ENCODE data around the gene CACUL1.

CACUL1 gene

DNA sequence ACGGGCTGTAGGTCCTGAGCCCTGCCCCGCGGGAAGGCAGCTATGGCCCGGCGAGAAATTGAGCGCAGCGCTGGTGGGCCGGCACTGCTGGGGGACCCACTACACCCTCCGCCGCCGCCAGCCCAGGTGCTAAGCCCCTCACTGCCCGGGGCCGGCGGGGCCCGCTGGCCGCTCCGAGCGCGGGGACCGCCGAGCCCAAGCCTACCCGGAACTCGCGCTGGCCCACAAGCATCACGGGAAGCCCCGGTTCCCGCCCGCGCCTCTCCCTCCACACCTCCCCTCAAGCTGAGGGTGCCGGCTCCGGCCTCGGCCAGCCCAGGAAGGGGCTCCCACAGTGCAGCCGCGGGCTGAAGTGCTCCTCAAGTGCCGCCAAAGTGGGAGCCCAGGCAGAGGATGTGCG, 5.5 kb upstream of the CACUL1 start:
- Histone ChIP-seq H3K4me2 (no peak overlapping the region), H3K27ac (no peak overlapping the region), H3K9me3 (replicated peaks in 1 of 11) (peaks cover 0 to 8% (median 0%) of the 10 kb centered on the region in 11 experiments; a peak in 5 of 22 replicates), H3K4me3 (no peak overlapping the region), H3K9ac (no peak overlapping the region), H3K4me1 (peaks cover 8 to 11% (median 10%) of the 10 kb centered on the region in 10 experiments), H4K20me1 (no peaks in the 10 kb centered on the region), H3K36me3 (no peaks in the 10 kb centered on the region), H3K27me3 (no peaks in the 10 kb centered on the region)
- no peak for TF ChIP-seq Cebpa-rat (IDR thresholded peaks at IDR 0.05)

DNA sequence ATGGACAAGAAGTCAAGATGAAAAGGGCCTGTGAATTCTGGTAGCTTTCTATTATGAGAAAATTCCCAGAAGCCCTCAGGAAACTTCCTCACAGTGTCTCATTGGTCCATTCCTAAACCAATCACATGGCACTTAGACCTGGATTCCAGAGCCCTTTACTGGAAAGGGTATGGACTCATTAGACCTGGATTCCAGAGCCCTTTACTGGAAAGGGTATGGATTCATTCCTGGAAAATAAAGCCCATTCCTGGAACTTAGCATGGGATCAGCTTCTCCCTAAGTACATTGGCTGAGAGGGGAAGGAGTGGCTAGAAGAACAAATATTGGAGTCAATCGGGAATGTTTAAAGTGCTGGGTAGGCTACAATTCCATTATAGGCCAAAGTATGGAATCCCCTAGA, 3.7 kb upstream of the CACUL1 start:
- peaks cover 0 to 8% (median 0%) of the 10 kb centered on the region in 11 experiments; a peak in 5 of 22 replicates for H3K9me3 ChIP-seq (replicated peaks in 1 of 11)
- H3K36me3 ChIP-seq: no peaks in the 10 kb centered on the region
- no peaks in the 10 kb centered on the region for H3K27me3 ChIP-seq
- no peak overlapping the region for H3K4me3 ChIP-seq
- H3K9ac ChIP-seq: no peak overlapping the region
- H3K4me2 ChIP-seq: no peak overlapping the region
- H3K27ac ChIP-seq: no peak overlapping the region
- peaks cover 8 to 16% (median 10%) of the 10 kb centered on the region in 10 experiments for H3K4me1 ChIP-seq
- TF ChIP-seq Cebpa-rat (IDR thresholded peaks at IDR 0.05): no peak
- peaks cover 2 to 12% (median 7%) of the 10 kb centered on the region in 11 experiments; a peak in 19 of 22 replicates for H4K20me1 ChIP-seq

DNA sequence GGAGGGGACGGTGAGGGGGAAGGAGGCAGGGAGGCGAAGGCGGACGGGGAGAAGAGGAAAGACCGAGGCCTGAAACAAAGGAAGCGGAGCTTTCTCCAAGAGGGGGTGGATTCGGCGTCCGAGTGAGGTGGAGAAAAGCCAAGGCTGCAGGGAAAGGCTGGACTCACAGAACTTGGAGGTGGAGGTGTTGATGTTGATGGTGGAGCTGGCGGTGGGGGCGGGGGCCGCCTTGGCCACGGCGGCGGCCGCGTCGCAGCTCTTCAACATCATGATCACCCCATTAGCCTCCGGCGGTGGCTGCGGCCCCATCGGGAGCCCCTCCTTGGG, 578 bp downstream of the CACUL1 start:
- no peak for TF ChIP-seq Cebpa-rat (IDR thresholded peaks at IDR 0.05)
- H3K9me3 ChIP-seq (replicated peaks in 1 of 11): peaks cover 0 to 14% (median 9%) of the 10 kb centered on the region in 11 experiments; a peak in 17 of 22 replicates
- peaks cover 20 to 41% (median 27%) of the 10 kb centered on the region in 10 experiments for H3K4me1 ChIP-seq
- peaks cover 5 to 22% (median 15%) of the 10 kb centered on the region in 11 experiments; a peak in 20 of 22 replicates for H3K36me3 ChIP-seq
- H3K4me3 ChIP-seq: peak overlapping the region; percentile 91 to 100 (median 96)
- peak overlapping the region; percentile 77 to 97 (median 92) for H3K4me2 ChIP-seq
- H3K27ac ChIP-seq: peak overlapping the region; percentile 83 to 96 (median 93)
- H3K27me3 ChIP-seq: no peaks in the 10 kb centered on the region
- H4K20me1 ChIP-seq: peaks cover 26 to 54% (median 48%) of the 10 kb centered on the region in 11 experiments; a peak in 21 of 22 replicates
- H3K9ac ChIP-seq: peak overlapping the region; percentile 90 to 99 (median 95)

DNA sequence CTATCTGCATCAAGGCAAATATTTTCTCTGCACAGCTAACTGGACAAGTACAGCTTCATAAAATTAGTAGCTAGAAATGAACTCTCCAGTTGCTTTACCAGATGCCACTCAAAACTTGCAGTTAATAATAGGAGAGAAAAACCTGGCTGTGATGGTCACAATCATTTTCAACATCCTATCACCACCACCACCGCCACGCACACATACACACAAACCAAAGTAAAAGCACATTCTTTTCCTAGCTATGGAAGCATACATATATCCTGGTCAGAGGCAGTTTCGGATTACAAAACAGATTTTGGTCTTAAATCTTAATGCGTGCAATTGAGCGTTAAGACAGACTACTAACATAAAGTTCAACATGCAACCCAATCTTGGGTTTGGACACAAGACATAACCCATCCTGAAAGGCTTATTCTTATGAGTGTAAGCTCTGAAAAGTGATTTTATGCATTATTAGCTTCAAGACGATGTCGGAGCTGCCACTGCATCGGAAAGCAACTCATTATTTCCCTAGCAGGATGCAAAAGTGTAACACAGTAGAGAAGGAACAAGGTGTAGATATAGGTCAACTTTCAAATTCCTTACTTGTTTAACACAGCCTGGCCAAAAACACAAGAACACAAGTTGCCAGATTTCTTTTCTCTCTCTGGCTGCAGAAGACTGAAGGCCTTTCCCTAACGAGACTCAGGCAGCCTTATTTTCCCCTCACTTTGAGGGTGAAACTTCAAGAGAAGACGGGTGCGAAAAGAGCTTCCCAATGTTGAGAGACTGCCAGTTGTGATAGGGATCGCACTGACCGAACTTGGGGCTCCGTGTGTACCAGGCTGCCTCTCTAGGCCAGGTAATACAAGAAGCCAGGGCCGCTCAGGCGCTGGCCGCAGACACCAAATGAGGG, 1.2 kb downstream of the CACUL1 start:
- peaks cover 5 to 28% (median 21%) of the 10 kb centered on the region in 11 experiments; a peak in 21 of 22 replicates for H3K36me3 ChIP-seq
- no peaks in the 10 kb centered on the region for H3K27me3 ChIP-seq
- peaks cover 20 to 44% (median 27%) of the 10 kb centered on the region in 10 experiments for H3K4me1 ChIP-seq
- H3K4me2 ChIP-seq: peak overlapping the region; percentile 77 to 97 (median 92)
- H3K9me3 ChIP-seq (replicated peaks in 1 of 11): peaks cover 0 to 20% (median 15%) of the 10 kb centered on the region in 11 experiments; a peak in 18 of 22 replicates
- no peak for TF ChIP-seq Cebpa-rat (IDR thresholded peaks at IDR 0.05)
- peaks cover 28 to 60% (median 52%) of the 10 kb centered on the region in 11 experiments; a peak in 21 of 22 replicates for H4K20me1 ChIP-seq
- H3K9ac ChIP-seq: peak overlapping the region; percentile 90 to 99 (median 95)
- H3K4me3 ChIP-seq: peak overlapping the region; percentile 91 to 100 (median 96)
- H3K27ac ChIP-seq: peak overlapping the region; percentile 83 to 96 (median 93)

DNA sequence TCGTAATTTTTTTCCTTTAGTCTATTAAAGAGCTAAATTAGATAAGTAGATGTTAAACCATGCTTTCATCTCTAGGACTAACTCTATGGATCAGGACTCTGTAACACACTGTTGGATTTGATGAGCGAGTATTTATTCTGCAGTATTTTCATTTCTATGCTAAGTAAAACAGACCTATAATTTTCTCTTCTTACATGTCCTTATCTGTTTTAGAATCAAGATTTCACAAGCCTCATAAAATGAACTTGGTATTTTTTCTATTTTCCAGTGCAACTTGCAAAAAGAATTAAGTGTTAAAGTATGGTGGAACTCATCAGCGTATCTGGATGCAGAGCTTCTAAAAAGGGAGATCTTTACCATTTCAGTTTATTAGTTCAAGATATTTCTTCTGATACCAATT, 2.4 kb downstream of the CACUL1 start:
- peaks cover 20 to 44% (median 27%) of the 10 kb centered on the region in 10 experiments for H3K4me1 ChIP-seq
- peaks cover 14 to 40% (median 33%) of the 10 kb centered on the region in 11 experiments for H3K36me3 ChIP-seq
- no peak for TF ChIP-seq Cebpa-rat (IDR thresholded peaks at IDR 0.05)
- no peaks in the 10 kb centered on the region for H3K27me3 ChIP-seq
- H3K27ac ChIP-seq: peak overlapping the region in 1 of 11 experiments; percentile 11; a peak in 1 of 22 replicates
- peak overlapping the region; percentile 77 to 97 (median 92); a peak in 21 of 22 replicates for H3K4me2 ChIP-seq
- H3K9me3 ChIP-seq (replicated peaks in 1 of 11): peaks cover 0 to 32% (median 26%) of the 10 kb centered on the region in 11 experiments; a peak in 18 of 22 replicates
- H3K4me3 ChIP-seq: peak overlapping the region; percentile 91 to 100 (median 96); a peak in 14 of 20 replicates
- peak overlapping the region in 8 of 11 experiments; percentile 90 to 99 (median 96); a peak in 13 of 22 replicates for H3K9ac ChIP-seq
- H4K20me1 ChIP-seq: peaks cover 31 to 72% (median 63%) of the 10 kb centered on the region in 11 experiments; a peak in 21 of 22 replicates

DNA sequence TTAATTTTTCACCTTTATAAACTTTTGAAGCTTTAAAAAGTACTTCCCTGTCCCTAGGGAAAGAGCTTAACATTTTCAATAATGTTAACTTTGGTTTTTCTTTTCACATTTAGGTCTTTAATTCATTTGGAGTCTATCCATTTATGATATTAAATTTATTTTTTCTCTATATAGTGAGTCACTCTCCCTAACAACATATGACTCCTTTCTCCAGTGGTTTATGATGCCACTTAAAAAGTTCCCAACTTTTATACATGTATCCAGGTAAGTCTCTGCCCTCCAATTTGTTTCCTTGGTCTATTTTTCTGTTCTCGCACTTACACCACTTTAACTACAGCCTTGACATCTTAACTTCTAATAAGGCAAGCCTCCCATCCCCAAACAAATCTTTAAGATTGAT, 3.5 kb downstream of the CACUL1 start:
- Histone ChIP-seq H3K27ac (no peak overlapping the region), H4K20me1 (peaks cover 31 to 82% (median 74%) of the 10 kb centered on the region in 11 experiments; a peak in 21 of 22 replicates), H3K36me3 (peaks cover 14 to 47% (median 42%) of the 10 kb centered on the region in 11 experiments), H3K4me2 (peak overlapping the region in 3 of 11 experiments; percentile 88 to 95 (median 91); a peak in 3 of 22 replicates), H3K9ac (no peak overlapping the region), H3K9me3 (replicated peaks in 1 of 11) (peaks cover 0 to 41% (median 35%) of the 10 kb centered on the region in 11 experiments; a peak in 18 of 22 replicates), H3K27me3 (no peaks in the 10 kb centered on the region), H3K4me3 (no peak overlapping the region; a peak in 1 of 20 replicates), H3K4me1 (peaks cover 19 to 46% (median 27%) of the 10 kb centered on the region in 10 experiments)
- TF ChIP-seq Cebpa-rat (IDR thresholded peaks at IDR 0.05): no peak

DNA sequence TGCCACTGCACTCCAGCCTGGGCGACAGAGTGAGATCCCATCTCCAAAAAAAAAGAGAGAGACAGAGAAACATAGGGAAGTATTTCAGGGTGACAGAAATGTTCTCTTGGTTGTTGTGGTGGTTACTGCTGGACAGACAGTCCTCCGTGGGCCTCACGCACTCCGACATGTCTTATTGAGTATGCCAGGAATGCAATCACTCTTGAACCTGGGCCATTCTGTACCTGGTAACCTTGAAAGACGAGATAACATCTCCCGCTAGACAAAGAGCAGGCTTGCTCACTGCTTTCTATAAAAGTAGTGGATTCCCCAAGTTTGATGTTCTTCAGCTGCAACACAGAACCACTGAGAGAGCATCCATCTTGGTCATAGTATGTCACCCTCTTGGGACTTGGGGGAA, 6.7 kb downstream of the CACUL1 start:
- Histone ChIP-seq H3K4me3 (no peak overlapping the region), H3K27ac (no peak overlapping the region), H3K9ac (no peak overlapping the region), H3K36me3 (peaks cover 14 to 64% (median 52%) of the 10 kb centered on the region in 11 experiments), H3K4me1 (peaks cover 8 to 41% (median 12%) of the 10 kb centered on the region in 10 experiments), H4K20me1 (peaks cover 26 to 100% (median 83%) of the 10 kb centered on the region in 11 experiments; a peak in 21 of 22 replicates), H3K9me3 (replicated peaks in 1 of 11) (peaks cover 0 to 62% (median 56%) of the 10 kb centered on the region in 11 experiments; a peak in 18 of 22 replicates), H3K4me2 (no peak overlapping the region; a peak in 1 of 22 replicates), H3K27me3 (no peaks in the 10 kb centered on the region)
- TF ChIP-seq Cebpa-rat (IDR thresholded peaks at IDR 0.05): no peak

DNA sequence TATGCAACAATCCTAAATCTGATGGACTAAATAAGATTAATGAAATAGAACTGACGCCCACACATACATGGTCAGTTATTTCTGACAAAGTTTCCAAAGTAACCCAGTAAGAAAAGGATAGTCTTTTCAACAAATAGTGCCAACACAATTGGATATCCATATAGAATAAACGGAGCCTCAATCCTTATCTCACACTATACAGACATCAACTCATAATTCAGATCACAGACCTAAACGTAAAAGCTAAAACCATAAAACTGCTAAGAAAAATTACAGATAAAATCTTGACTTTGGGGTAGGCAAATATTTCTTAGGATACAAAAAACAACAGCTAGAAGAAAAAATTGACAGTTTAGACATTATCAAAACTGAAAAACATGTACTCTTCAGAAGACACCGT, 8.5 kb downstream of the CACUL1 start:
- H3K4me3 ChIP-seq: no peak overlapping the region
- H3K9me3 ChIP-seq (replicated peaks in 1 of 11): peaks cover 0 to 69% (median 59%) of the 10 kb centered on the region in 11 experiments; a peak in 18 of 22 replicates
- H3K36me3 ChIP-seq: peaks cover 14 to 75% (median 57%) of the 10 kb centered on the region in 11 experiments
- no peak for TF ChIP-seq Cebpa-rat (IDR thresholded peaks at IDR 0.05)
- H3K27me3 ChIP-seq: no peaks in the 10 kb centered on the region
- peaks cover 12 to 100% (median 77%) of the 10 kb centered on the region in 11 experiments; a peak in 17 of 22 replicates for H4K20me1 ChIP-seq
- H3K27ac ChIP-seq: no peak overlapping the region
- no peak overlapping the region for H3K4me2 ChIP-seq
- no peak overlapping the region for H3K9ac ChIP-seq
- H3K4me1 ChIP-seq: peaks cover 0 to 40% (median 0%) of the 10 kb centered on the region in 10 experiments; a peak in 5 of 20 replicates

Data from BLaER1 treated with 17β-estradiol and CSF1 and Interleukin-3, amounts not matched to agents 10 nM and 100 nM (cell line).